RCC 7860 (cell line): ENCODE measurements around the gene UCK2.

Experiments used
- DNase-seq: peaks from one replicate; pipeline ENCODE4 v3.0.0-alpha.2; 2015; ENCODE audit warnings: low spot score
- FAIRE-seq: peaks from 2 replicates; lab custom pipeline; 2012; peaks lifted over from hg19 to GRCh38; lab: Jason Lieb, UNC

The UCK2 gene

DNA sequence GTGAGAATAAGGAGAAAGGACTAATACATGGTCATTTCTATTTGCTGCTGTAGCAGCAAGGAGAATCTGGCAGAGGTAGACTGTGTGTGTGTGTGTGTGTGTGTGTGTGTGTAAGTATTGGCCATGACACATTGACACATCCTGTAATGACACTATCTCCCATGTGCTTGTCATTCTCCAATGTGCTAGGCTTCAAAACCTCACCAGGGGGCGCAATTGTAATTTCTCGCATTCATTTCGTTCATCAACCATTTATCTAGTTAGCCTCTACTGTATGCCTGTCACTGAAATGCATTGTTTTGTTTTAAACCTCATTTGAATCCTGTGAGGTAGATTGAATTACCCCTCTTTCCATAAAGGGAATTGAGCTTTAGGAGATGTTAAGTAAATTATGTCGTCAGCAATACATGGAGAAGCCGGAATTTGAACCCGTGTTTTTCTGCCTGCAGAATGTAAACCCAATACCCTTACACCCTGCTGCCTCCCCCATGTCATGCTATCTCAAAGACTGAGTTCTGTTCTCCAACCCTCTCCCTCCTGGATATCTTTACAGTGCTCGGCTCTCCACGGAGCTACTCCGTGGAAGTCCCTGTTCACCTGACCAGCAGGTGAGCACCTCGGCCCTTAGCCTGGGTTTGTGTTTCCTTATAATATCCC lies 100.8 kb downstream of the UCK2 start:
- FAIRE-seq = peak; percentile 51

DNA sequence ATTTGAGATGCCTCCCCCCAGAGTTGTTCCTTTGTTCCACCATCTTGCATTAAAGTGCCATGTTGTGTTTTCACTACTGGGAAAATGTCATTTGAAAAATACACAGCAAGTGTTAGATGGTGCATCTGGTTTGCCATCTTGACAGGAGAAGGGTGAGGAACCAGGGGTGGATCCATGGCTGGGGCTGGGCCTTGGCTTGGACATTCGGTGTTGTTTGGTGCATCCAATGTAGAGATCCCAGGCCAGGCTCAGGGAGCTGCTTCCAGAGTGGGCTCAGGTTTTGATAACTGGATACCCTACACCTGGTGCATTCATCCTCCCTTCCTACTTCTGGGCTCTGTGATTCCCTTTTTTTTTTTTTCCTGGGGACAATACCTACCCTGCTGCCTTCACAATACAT lies 103.5 kb downstream of the UCK2 start:
- DNase-seq (no peak), FAIRE-seq (no peak)

More for the DNA sequence above, 100.8 kb downstream of the UCK2 start:
- peak; percentile 49 for DNase-seq

DNA sequence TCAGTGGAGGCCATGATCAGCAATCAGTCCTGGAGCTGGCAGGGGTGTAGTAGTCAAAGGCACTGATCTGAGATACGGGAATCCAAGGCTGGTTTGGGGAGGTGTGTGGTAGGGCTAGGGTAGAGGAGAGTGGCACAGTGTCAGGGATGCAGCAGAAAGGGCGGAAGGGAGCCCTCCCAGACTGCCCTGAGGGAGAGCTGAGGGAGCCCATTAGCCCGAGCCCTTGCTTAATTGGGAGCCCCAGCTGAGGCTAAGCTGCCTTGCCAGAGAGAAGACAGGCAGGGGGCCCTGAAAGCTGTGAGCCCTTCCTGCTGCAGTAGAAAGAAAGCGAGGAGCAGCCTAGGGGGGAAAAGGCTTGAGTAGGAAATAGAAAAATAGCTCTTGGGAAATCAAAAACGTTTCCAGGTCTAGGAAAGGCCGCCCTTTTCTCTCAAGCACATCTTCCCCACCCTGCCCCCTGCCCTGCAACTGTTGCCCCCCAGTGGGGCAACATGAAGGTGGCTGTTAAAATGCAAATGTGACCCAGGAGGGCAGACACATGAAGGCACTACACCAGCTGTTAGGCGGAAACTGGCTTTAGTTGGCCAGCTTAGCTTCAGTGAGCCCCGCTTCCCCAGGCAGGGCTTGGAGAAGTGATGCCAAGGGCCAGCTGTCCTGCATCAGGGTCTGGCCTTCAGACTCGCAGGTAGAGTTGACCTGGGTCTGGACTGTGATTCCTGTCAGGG lies 106.2 kb downstream of the UCK2 start:
- no peak for FAIRE-seq
- no peak for DNase-seq

DNA sequence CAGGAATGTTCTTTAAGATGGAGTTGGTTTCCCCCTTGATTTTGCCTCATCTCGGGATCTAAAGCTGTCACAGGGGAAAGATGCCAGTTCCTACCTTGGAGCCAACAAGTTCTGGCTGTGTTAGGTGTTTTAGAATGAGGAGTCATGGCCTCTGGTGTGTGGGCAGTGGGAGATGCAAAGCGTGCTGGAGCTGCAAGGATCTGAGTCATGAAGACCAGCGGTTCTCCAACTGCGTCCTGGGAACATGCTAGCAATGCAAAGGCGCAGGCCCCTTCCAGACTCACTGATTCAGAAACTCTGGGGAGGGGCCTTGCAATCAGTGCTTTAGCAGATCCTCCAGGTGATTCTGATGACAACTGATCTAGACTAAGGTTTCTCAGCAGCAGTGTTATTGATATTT lies 109.1 kb downstream of the UCK2 start:
- DNase-seq (no peak), FAIRE-seq (no peak)

DNA sequence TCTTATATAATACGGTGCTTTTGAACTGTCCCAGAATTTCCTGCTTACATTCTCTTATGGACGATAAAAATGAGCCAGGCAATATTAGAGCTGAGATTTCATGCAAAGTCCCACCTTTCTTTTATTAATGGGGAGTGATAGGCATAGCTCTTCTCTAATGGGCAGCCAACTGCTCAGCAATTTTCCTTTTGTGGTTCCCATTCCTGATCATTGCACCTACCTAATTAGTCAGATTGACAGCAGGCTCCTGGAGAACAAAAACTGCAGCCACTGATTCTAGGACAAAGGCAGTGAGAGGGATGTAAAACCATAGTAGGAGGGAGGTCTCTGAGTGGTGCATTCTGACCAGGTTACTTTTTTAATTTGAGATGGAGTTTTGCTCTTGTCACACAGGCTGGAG lies 110.4 kb downstream of the UCK2 start:
- no peak for FAIRE-seq
- DNase-seq = no peak

DNA sequence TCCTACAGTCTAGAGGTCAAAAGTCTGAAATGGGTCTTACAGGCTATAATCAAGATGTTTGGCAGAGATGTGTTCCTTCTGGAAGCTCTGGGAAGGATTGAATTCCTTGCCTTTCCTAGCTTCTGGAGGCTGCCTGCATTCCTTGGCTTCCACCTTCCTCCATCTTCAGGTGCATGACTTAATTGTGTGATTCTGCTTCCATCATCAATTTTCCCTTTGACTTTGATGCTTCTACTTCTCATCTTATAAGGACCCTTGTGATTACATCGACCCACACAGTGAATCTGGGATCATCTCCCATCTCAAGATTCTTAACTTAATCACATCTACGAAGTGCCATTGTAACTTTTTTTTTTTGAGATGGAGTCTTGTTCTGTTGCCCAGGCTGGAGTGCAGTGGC lies 111.4 kb downstream of the UCK2 start:
- FAIRE-seq (no peak), DNase-seq (no peak)

DNA sequence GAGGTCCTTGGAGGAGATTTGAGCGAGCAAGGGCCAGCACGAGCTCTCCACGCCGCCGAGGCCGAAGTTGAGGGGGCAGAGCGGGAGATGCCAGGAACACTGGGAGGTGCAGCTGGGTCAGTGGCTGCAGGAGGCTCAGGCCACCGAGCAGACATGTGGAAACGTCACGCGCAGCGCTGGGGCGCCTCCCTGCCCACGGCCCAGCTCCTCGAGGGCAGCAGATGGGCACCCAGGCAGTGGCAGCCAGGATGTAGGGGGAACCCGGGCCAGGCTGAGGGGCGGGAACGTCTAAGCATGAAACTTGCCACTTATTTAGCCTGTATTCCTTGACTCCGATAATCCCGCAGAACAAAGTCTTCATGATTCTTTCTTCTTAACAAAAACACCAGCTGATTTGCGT lies 114.1 kb downstream of the UCK2 start:
- no peak for DNase-seq
- FAIRE-seq = no peak

DNA sequence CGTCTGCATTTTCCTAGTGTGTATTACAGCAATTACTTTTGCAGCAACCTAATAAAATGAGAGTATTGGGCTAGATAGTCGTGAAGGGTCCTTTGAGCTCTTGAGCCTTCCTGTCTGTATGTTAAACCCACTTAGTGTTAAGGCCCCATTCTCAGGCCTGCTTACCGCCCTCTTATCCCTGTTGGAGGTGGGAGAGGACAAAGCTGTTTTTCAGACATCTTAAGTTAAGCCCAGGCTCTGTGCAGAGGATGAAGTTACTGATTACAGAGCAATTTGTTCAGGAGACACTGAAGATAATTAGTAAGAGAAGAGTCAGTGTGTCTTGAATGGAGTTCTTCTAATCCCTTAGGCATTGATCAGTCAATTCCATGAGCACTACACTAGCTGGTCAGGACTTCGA lies 114.6 kb downstream of the UCK2 start:
- FAIRE-seq (no peak), DNase-seq (no peak)

DNA sequence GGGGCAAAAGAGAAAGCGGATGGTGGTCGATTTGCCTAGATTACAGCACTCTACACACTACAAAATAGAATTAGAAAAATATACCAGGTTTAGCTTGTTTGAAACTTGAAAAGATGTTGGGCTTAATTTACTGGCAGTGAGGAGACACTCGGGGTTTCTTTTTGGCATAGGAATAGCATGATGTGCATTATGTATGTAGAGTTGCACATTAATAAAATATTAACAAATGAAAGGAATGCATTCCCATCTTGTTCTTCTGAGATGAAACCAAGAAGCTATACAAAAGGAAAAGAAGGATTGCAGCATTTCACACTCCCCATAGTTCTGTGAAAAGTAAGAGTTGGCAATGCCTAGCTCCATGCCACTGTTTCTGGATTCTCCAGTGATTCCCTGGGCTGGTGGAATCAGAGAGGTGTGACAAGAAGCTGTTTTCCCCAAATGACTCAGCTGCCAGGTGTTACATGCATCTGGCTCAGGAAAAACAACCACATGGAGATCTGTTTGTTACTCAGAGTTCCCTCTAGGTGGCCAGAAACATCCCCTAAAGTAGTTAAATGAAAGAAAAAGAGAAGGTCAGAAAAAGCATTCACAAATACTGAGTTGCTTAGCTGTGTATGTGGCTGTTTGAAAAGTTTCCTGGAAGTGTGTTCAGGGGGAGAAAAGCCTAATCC lies 115.6 kb downstream of the UCK2 start:
- FAIRE-seq = no peak
- no peak for DNase-seq

DNA sequence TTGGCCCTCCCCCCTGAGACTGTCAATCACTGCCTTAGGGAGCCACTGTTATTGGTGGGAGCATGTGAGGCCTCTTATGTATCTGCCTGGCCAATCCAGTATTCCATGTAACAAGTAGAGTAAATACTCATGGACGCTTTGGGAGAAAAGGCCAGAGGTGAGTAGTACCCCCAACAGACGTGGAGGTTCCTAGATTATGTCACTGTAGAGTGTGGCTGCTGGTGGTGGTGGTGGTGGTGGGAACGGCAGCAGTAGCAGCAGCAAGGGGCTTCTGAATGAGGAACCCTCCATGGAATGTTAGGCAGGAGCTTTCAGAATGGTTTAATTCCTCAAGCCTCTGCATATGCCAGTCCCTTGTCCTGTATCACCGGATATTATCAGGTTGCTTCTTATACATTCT lies 118.5 kb downstream of the UCK2 start:
- FAIRE-seq (no peak), DNase-seq (no peak)

DNA sequence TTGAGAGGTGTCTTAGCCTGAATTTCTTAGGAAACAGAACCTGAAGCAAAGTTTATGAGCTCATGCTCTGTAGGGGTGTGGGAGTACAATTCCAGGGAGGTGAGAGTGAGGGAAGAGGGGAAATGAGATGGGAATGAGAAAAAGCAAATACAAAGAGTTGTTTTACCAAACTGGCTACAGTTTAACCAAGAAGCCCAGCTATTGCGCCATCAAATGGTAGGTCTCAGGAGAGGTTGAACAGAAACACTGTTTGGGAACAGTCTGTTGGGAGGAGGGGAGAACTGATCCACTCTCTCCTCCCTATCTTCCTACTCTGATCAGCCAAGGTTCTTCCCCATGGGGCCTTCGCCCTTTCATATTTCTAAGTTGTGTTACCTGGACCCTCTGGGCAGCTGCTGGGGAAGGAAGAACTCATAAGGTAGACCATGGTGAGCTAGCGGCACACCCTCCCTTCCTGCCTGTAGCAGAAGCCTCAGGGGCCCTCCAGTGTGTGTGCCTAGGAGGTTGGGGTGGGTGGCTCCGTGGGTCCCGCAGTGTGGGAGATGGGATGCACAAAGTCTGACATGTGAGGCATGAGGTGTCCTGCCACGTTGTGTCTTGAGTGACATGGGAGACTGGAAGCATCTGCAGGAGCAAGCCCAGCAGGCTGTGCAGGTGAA lies 120.5 kb downstream of the UCK2 start:
- no peak for FAIRE-seq
- no peak for DNase-seq

DNA sequence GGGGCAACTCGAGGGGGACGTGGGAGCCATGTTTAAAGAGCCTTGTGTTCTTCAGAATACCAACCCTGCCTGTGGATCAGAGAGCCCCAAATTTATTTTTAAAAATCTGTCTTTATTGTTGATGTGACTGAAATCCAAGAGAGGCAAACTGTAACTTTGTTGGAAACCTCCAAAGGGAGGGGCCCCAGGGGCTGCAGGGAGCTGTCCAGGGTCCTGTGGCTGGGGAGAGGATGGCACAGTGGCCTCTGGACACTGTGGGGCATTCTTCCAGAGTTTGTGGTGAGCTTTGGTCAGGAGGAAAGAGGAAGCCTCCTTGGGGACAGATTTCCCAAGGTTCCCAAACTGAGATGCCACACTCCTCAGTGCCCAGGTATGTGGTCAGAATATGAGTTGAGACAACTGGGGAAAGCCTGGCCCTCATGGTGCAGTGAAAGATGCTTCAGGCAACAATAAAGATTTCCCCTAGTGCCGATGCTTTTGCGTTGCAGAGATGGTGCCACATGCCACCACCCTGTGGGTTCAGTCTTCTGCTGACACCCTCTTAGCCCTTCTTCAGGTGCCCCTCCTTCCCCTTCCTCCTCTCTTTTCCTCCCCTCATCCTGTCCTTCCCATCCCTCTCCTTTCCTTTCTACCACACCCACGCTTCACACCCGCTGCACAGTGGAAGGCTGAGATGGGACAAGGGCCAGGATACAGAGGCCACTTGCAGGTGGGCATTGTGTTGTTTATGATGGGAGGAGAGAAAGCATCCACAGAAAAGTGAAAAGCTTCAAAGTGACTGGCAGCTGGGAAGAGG lies 122.1 kb downstream of the UCK2 start:
- FAIRE-seq (no peak), DNase-seq (no peak)

DNA sequence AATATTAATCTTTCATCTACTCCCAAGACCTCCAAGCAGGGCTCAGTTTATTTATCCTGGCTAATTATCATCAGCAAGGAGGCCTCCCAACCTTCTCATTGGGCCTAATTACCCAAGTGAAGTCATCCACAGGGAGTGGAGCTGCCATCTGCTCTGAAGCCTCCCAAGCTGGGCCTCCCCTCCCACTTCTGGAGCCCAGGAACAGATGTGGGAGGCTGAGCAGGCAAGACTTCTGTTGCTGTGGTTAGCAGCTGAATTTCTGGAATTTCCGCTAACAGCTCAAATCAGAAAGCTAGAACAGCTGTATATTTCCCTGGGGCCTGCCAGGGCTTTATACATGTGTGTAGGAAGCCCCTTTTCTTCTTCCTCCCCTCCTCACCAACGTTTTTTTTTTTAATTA lies 127.5 kb downstream of the UCK2 start:
- no peak for FAIRE-seq

DNA sequence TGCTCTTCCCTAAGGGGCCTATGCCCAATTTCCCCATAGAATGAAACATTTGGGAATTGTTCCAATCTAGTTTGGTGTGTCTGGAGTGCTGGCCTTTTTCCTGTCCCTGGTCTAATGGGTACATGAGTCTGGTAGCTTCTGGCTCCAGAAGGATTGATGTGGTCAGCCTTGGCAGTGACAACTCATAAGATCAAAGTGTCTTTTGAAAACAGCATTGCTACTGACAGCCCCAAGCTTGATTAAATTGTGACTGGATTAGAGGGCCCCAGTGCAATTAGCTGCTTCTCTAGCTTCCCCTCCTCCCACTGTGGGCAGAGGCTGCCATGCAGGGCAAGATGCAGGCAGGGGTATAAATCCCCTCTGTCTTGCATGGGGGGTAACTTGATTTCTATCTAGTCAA lies 130.9 kb downstream of the UCK2 start:
- DNase-seq (no peak), FAIRE-seq (no peak)

More for the DNA sequence above, 127.5 kb downstream of the UCK2 start:
- DNase-seq = no peak

DNA sequence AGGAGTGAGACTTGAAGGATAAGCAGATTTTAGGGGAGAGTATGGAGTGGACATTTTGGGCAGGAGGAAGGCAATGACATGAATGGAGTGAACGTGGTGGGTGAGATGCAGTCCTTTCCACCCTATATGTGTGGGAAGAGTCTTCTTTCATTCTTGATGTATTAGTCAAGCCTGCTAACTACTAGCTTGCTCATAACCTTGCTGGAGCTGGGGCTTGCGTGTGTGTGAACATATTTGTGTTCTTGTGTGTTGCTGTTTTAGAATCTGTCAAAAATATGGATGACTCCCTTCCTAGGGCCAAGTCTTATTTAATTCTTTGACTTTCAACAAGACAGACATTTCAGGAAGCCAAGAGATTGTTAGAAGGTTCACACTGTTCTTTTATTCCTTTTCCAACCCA lies 132.7 kb downstream of the UCK2 start:
- no peak for FAIRE-seq
- DNase-seq = no peak

DNA sequence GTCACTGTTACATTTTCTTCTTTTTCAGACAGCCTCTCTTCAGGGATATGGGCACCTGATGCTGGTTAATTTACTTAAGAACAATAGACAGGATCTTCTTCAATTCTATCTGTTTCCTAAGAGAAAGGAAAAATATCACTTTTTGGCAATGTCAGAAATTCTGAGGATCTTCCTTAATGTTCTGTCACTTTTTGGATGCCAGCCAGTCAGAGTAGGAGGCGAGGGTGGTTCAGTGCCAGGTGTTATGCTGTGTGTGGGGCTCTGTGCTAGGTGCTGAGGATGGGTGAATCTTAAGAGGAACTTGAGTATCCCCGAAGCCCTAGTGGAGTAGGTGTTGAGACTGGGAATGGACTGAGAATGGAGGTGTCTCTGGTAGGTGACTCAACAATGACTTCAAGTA lies 133.5 kb downstream of the UCK2 start:
- FAIRE-seq (no peak), DNase-seq (no peak)
